Measurements from ENCODE around the gene MRTFB. TPM values are rescaled to one million over a fixed set of nuclear protein-coding genes. Genes with fewer than 3 reads are reported as not detected.

MRTFB gene
- total and polyA plus RNA-seq, 2 of the 13 experiments (the other 11 are each of a cell fraction or from before 2014, with no cell fraction given) = 11.4 to 14.0 TPM

GRCh38 chr16:14202697-14203096 lies 131.6 kb downstream of the MRTFB start (continued):
- TF ChIP-seq ZBED4 (CRISPR knock-in tag; IDR thresholded peaks at IDR 0.05; ENCODE audit: borderline replicate concordance) (no peak), TP53 (CRISPR knock-in tag; conservative IDR thresholded peaks at IDR 0.05) (no peak), THAP11 (CRISPR knock-in tag; IDR thresholded peaks at IDR 0.05) (0 out of 2 replicates have a peak, but pooled peaks have one; percentile 28), ZNF510 (CRISPR knock-in tag; IDR thresholded peaks at IDR 0.05; ENCODE audit: low read depth) (no peak), ZBTB7A (CRISPR knock-in tag; IDR thresholded peaks at IDR 0.05) (no peak), MTF1 (CRISPR knock-in tag; IDR thresholded peaks at IDR 0.05) (no peak), SRSF9 (IDR thresholded peaks at IDR 0.05; ENCODE audit: borderline replicate concordance, insufficient read depth, low read depth, low read length, poor library complexity, severe bottlenecking) (no peak), MYNN (CRISPR knock-in tag; IDR thresholded peaks at IDR 0.05; ENCODE audit: low read depth) (no peak), PAXIP1 (CRISPR knock-in tag; conservative IDR thresholded peaks at IDR 0.05) (peak; percentile 27), ZKSCAN1 (IDR thresholded peaks at IDR 0.05; ENCODE audit: low read length) (no peak), AKAP8 (CRISPR knock-in tag; IDR thresholded peaks at IDR 0.05) (no peak), ZUFSP (CRISPR knock-in tag; IDR thresholded peaks at IDR 0.05; ENCODE audit: borderline replicate concordance) (no peak), ARHGAP35 (CRISPR knock-in tag; IDR thresholded peaks at IDR 0.05; ENCODE audit: borderline replicate concordance) (no peak), MIXL1 (CRISPR knock-in tag; IDR thresholded peaks at IDR 0.05) (0 out of 2 replicates have a peak, but pooled peaks have one; percentile 16), POLR2AphosphoS5 (IDR thresholded peaks at IDR 0.05; ENCODE audit: low read depth, low read length) (no peak), HMGA1 (CRISPR knock-in tag; conservative IDR thresholded peaks at IDR 0.05) (no peak), ZNF160 (CRISPR knock-in tag; IDR thresholded peaks at IDR 0.05) (no peak), FOXP1 (IDR thresholded peaks at IDR 0.05) (no peak), FOXP1 (CRISPR knock-in tag; IDR thresholded peaks at IDR 0.05) (peak; percentile 50; the same call in 1 of the 2 replicates), HOMEZ (CRISPR knock-in tag; IDR thresholded peaks at IDR 0.05; ENCODE audit: low read depth) (no peak)

Data from HepG2 (cell line).